SK-N-SH treated with all-trans-retinoic acid at 6 μM for 48 hours (cell line): ENCODE results near the gene FRMD5.

Experiments
- CSDC2 ChIP-seq: fragments of 250-450 bp; sonication (Bioruptor Pico); IDR thresholded peaks from 2 replicates; pipeline ENCODE4 v1.5.0; 2020; ENCODE audit warnings: mild to moderate bottlenecking, moderate library complexity
- CSRNP3 ChIP-seq: fragments of 250-450 bp; sonication (Bioruptor Pico); IDR thresholded peaks from 2 replicates; pipeline ENCODE4 v1.5.1; 2021; ENCODE audit warnings: mild to moderate bottlenecking, moderate library complexity
- ESRRG ChIP-seq: fragments of 250-450 bp; sonication (Bioruptor Pico); IDR thresholded peaks from 2 replicates; pipeline ENCODE4 v1.6.1; 2021; ENCODE audit warnings: mild to moderate bottlenecking
- TOX ChIP-seq: fragments of 250-450 bp; sonication (Bioruptor Pico); IDR thresholded peaks from 2 replicates; pipeline ENCODE4 v1.8.0; 2021; ENCODE audit warnings: mild to moderate bottlenecking, moderate library complexity, borderline replicate concordance

GRCh38 chr15:44147636-44148035 is 47.4 kb downstream of the FRMD5 start:
- TF ChIP-seq TOX (CRISPR knock-in tag) (no peak), ESRRG (CRISPR knock-in tag) (no peak), CSRNP3 (CRISPR knock-in tag) (no peak), CSDC2 (CRISPR knock-in tag) (no peak)
